ENCODE data around the gene RNF11. TPM values are rescaled to one million over a fixed set of nuclear protein-coding genes. Genes with fewer than 3 reads are reported as not detected.

Gene RNF11
- total and polyA plus RNA-seq, 11 donors, result 42.4 to 143 (median 107) TPM

- WGBS, 4 donors, result 52 to 81% (median 76%) methylated on average over 2 to 4 of the region's 4 CpGs
- TF ChIP-seq POLR2A (IDR thresholded peaks at IDR 0.05) (no peak), CTCF (IDR thresholded peaks at IDR 0.05) (no peak)
Measured at GRCh38 chr1:51305371-51305823, 69.3 kb downstream of the RNF11 start.

GRCh38 chr1:51306950-51307349 lies 70.9 kb downstream of the RNF11 start:
- no peak for DNase-seq

More at GRCh38 chr1:51305371-51305823, 69.3 kb downstream of the RNF11 start:
- DNase-seq, result no peak
- intact Hi-C loops (cut with DNase I), result no loop called here
- H3K27me3 ChIP-seq, result no peaks in the 10 kb centered on the region
- no peaks in the 10 kb centered on the region for H3K9me3 ChIP-seq
- no peak overlapping the region for H3K4me3 ChIP-seq
- no peak for ATAC-seq
- peaks cover 0 to 17% (median 0%) of the 10 kb centered on the region in 12 donors for H3K4me1 ChIP-seq
- no peaks in the 10 kb centered on the region for H3K36me3 ChIP-seq
- no peak overlapping the region for H3K27ac ChIP-seq

GRCh38 chr1:51308636-51309035 lies 72.6 kb downstream of the RNF11 start:
- DNase-seq (peak in 1 of 5 donors; percentile 11), ATAC-seq (no peak)
- no peak overlapping the region for H3K27ac ChIP-seq
- H3K36me3 ChIP-seq, result peaks cover 0 to 2% (median 0%) of the 10 kb centered on the region in 9 donors
- H3K4me1 ChIP-seq, result peaks cover 0 to 10% (median 0%) of the 10 kb centered on the region in 12 donors
- H3K27me3 ChIP-seq, result no peaks in the 10 kb centered on the region
- TF ChIP-seq CTCF (IDR thresholded peaks at IDR 0.05) (no peak), POLR2A (IDR thresholded peaks at IDR 0.05) (no peak)
- H3K9me3 ChIP-seq, result no peaks in the 10 kb centered on the region
- intact Hi-C loops (cut with DNase I), result no loop called here
- H3K4me3 ChIP-seq, result no peak overlapping the region
- WGBS, 4 donors, result 89 to 96% (median 91%) methylated on average over 6 of the region's 6 CpGs

More at GRCh38 chr1:51306950-51307349, 70.9 kb downstream of the RNF11 start:
- Histone ChIP-seq H3K27ac (no peak overlapping the region), H3K4me1 (peaks cover 0 to 17% (median 0%) of the 10 kb centered on the region in 12 donors), H3K27me3 (no peaks in the 10 kb centered on the region), H3K36me3 (peaks cover 0 to 2% (median 0%) of the 10 kb centered on the region in 9 donors), H3K9me3 (no peaks in the 10 kb centered on the region), H3K4me3 (no peak overlapping the region)
- no peak for TF ChIP-seq POLR2A (IDR thresholded peaks at IDR 0.05)
- no peak for TF ChIP-seq CTCF (IDR thresholded peaks at IDR 0.05)
- ATAC-seq, result no peak
- 82 to 94% (median 91%) methylated on average over 5 of the region's 5 CpGs for WGBS, 4 donors
- intact Hi-C loops (cut with DNase I), result no loop called here

GRCh38 chr1:51309291-51309690 lies 73.2 kb downstream of the RNF11 start:
- intact Hi-C loops (cut with DNase I), result no loop called here
- Histone ChIP-seq H3K4me3 (no peak overlapping the region), H3K27ac (no peak overlapping the region), H3K36me3 (peaks cover 0 to 2% (median 0%) of the 10 kb centered on the region in 9 donors), H3K9me3 (no peaks in the 10 kb centered on the region), H3K27me3 (no peaks in the 10 kb centered on the region), H3K4me1 (peaks cover 0 to 10% (median 0%) of the 10 kb centered on the region in 12 donors)
- DNase-seq, result peak in 1 of 5 donors; percentile 20
- 90 to 93% (median 92%) methylated on average over 6 to 8 of the region's 8 CpGs for WGBS, 4 donors
- ATAC-seq, result no peak
- TF ChIP-seq POLR2A (IDR thresholded peaks at IDR 0.05) (no peak), CTCF (IDR thresholded peaks at IDR 0.05) (no peak)

All from heart left ventricle (tissue), 16 donors.